DND-41 (cell line): ENCODE data around the gene SMPD4.
"Not testable (repeated sequence)": the region's sequence is repeated elsewhere in the genome, so short reads cannot be mapped to it uniquely, and the experiment has no call there.

Experiments
- ATAC-seq: fragments of 200-7000 bp; cut with Tn5 transposase; 3 replicates; pipeline ENCODE4 v1.9.1; 2021; ENCODE audit warnings: low read depth; ENCODE audit not compliant: insufficient read depth
- DNase-seq: peaks from one replicate; pipeline ENCODE4 v3.0.0-alpha.2; 2020
- H2AFZ ChIP-seq: 2 replicates; pipeline ENCODE4 v1.6.0; 2012; ENCODE audit warnings: low read depth, low read length
- H3K27ac ChIP-seq: 2 replicates; pipeline ENCODE4 v1.5.1; 2012; ENCODE audit warnings: low read length, inconsistent platforms
- H3K27me3 ChIP-seq: fragments of 200-600 bp; sonication (generic); 2 replicates; pipeline ENCODE4 v1.6.0; 2012; ENCODE audit warnings: low read length, mild to moderate bottlenecking, inconsistent platforms; ENCODE audit not compliant: insufficient read depth, poor library complexity
- H3K36me3 ChIP-seq: 2 replicates; pipeline ENCODE4 v1.5.1; 2012; ENCODE audit warnings: low read length, inconsistent platforms; ENCODE audit not compliant: insufficient read depth
- H3K4me1 ChIP-seq: 2 replicates; pipeline ENCODE4 v1.5.1; 2012; ENCODE audit warnings: mild to moderate bottlenecking, low read length; ENCODE audit not compliant: insufficient read depth
- H3K4me2 ChIP-seq: 2 replicates; pipeline ENCODE4 v1.6.0; 2012; ENCODE audit warnings: mild to moderate bottlenecking, moderate library complexity, low read length, inconsistent platforms; ENCODE audit not compliant: insufficient read depth
- H3K4me3 ChIP-seq, 2 experiments: fragments of 200-600 bp in 1 of 2; shearing (Covaris generic) in 1 of 2; 2 replicates each; pipeline ENCODE4 v1.5.1; 2012 to 2016; ENCODE audit warnings: inconsistent platforms in 2 of 2, low read length in 2 of 2, mild to moderate bottlenecking in 2 of 2, low read depth in 1 of 2, moderate library complexity in 1 of 2
- H3K79me2 ChIP-seq: 2 replicates; pipeline ENCODE4 v1.6.0; 2012; ENCODE audit warnings: low read length, inconsistent platforms; ENCODE audit not compliant: insufficient read depth
- H3K9ac ChIP-seq: 2 replicates; pipeline ENCODE4 v1.6.0; 2012; ENCODE audit warnings: low read depth, mild to moderate bottlenecking, inconsistent platforms, low read length, moderate library complexity
- H3K9me3 ChIP-seq: 2 replicates; pipeline ENCODE4 v1.5.1; 2012; ENCODE audit warnings: low read length, moderate library complexity, mild to moderate bottlenecking, inconsistent platforms; ENCODE audit not compliant: insufficient read depth, severe bottlenecking
- H4K20me1 ChIP-seq: 2 replicates; pipeline ENCODE4 v1.6.0; 2012; ENCODE audit warnings: low read length; ENCODE audit not compliant: insufficient read depth
- CTCF ChIP-seq: IDR thresholded peaks from 2 replicates; pipeline ENCODE4 v1.5.1; 2012; ENCODE audit warnings: borderline replicate concordance, low read length, moderate library complexity, mild to moderate bottlenecking; ENCODE audit not compliant: poor library complexity, severe bottlenecking; ENCODE audit errors: extremely low read depth
- EZH2 ChIP-seq: IDR thresholded peaks from 3 replicates; pipeline ENCODE4 v1.6.1; 2012; ENCODE audit warnings: borderline replicate concordance, low read depth, mild to moderate bottlenecking, moderate library complexity, low read length, inconsistent platforms; ENCODE audit not compliant: severe bottlenecking

The SMPD4 gene

GRCh38 chr2:130158631-130159030 lies 22.8 kb downstream of the SMPD4 start:
- H2AFZ ChIP-seq: no peak overlapping the region
- no peaks in the 10 kb centered on the region for H3K27me3 ChIP-seq
- H3K4me2 ChIP-seq: no peak overlapping the region
- H3K9ac ChIP-seq: no peak overlapping the region
- peaks cover 17% of the 10 kb centered on the region; the same call in 1 of the 2 replicates for H4K20me1 ChIP-seq
- no peaks in the 10 kb centered on the region for H3K9me3 ChIP-seq
- peaks cover 74% of the 10 kb centered on the region for H3K36me3 ChIP-seq
- TF ChIP-seq EZH2 (no peak), CTCF (no peak)
- ATAC-seq (no peak), DNase-seq (no peak)
- no peak overlapping the region for H3K27ac ChIP-seq
- H3K4me1 ChIP-seq: no peaks in the 10 kb centered on the region
- no peak overlapping the region for H3K4me3 ChIP-seq
- H3K79me2 ChIP-seq: no peaks in the 10 kb centered on the region

- H3K4me3 ChIP-seq, H3K4me1 ChIP-seq, ATAC-seq, H3K79me2 ChIP-seq, H3K27ac ChIP-seq, H2AFZ ChIP-seq, DNase-seq, H3K27me3 ChIP-seq, H3K9me3 ChIP-seq, H3K9ac ChIP-seq, H3K4me2 ChIP-seq: not testable (repeated sequence)
- Histone ChIP-seq H3K36me3 (peaks cover 75% of the 10 kb centered on the region), H4K20me1 (peaks cover 15% of the 10 kb centered on the region; the same call in 1 of the 2 replicates)
Observed at GRCh38 chr2:130157825-130158514, 23.4 kb downstream of the SMPD4 start.

GRCh38 chr2:130157354-130157753 lies 24.0 kb downstream of the SMPD4 start:
- not testable (repeated sequence) for H3K27ac ChIP-seq, H3K9me3 ChIP-seq, H3K4me3 ChIP-seq, H3K27me3 ChIP-seq, H3K79me2 ChIP-seq, H3K4me2 ChIP-seq, H3K9ac ChIP-seq, DNase-seq, H2AFZ ChIP-seq, H3K4me1 ChIP-seq
- H4K20me1 ChIP-seq: 0 out of 2 replicates have a peak, but pooled peaks cover 12% of the 10 kb centered on the region
- peaks cover 75% of the 10 kb centered on the region for H3K36me3 ChIP-seq
- peak; percentile 29 for ATAC-seq

DNA sequence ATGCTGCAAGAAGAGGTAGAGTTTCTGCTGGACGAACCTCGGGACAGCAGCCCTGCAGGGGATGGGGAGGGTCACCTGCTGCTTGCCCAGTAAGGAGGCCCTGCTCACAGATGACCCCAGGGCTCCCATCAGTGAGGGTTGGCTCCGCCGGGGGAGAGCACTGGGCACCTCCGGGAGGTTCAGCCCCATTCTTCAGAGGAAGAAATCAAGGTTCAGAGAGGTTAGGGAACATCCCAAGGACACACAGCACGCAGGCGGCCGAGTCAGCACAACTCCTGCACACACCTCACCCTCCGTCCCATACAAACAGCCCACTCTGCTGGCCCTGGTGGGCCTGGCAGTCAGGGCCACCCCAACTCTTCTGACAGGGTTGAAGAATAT lies 24.8 kb downstream of the SMPD4 start:
- Histone ChIP-seq H3K36me3 (peaks cover 77% of the 10 kb centered on the region), H4K20me1 (peaks cover 17% of the 10 kb centered on the region; the same call in 1 of the 2 replicates), H3K4me3 (no peak overlapping the region), H3K4me2 (no peak overlapping the region), H3K27me3 (no peaks in the 10 kb centered on the region), H3K9me3 (no peaks in the 10 kb centered on the region), H2AFZ (no peak overlapping the region), H3K27ac (no peak overlapping the region), H3K9ac (no peak overlapping the region), H3K4me1 (no peaks in the 10 kb centered on the region), H3K79me2 (no peaks in the 10 kb centered on the region)
- DNase-seq (no peak), ATAC-seq (no peak)
- TF ChIP-seq EZH2 (no peak), CTCF (no peak)
